ENCODE measurements around the gene RPP25. TPM values are rescaled to one million over a fixed set of nuclear protein-coding genes. Genes with fewer than 3 reads are reported as not detected.
"Not testable (repeated sequence)": the region's sequence is repeated elsewhere in the genome, so short reads cannot be mapped to it uniquely, and the experiment has no call there.

Gene RPP25
- total RNA-seq, 1 experiment from 2014 or later = 14.9 TPM

GRCh38 chr15:74924525-74924924 is 32.0 kb downstream of the RPP25 start:
- Mint-ChIP-seq H3K27ac (ENCODE audit: unreplicated experiment) (no peak overlapping the region), H3K36me3 (ENCODE audit: insufficient read depth, unreplicated experiment) (peaks cover 62% of the 10 kb centered on the region), H3K9me3 (ENCODE audit: low read depth, unreplicated experiment) (no peaks in the 10 kb centered on the region), H3K27me3 (ENCODE audit: unreplicated experiment) (no peaks in the 10 kb centered on the region), H3K4me3 (ENCODE audit: low read depth, unreplicated experiment) (no peak overlapping the region), H3K4me1 (ENCODE audit: low read depth, unreplicated experiment) (no peaks in the 10 kb centered on the region)
- intact Hi-C loops (cut with micrococcal nuclease; ENCODE audit: unreplicated experiment) = no loop called here
- CTCF ChIA-PET = interaction anchor here (0.6 kb wide), 1 partner anchor 373 kb away, joined by 9 read pairs; no protein-coding TSS in a partner anchor
- BruUV-seq (replicated peaks) = no TSS peak
- DNase-seq = no peak
- TF ChIP-seq, protein P1, sequence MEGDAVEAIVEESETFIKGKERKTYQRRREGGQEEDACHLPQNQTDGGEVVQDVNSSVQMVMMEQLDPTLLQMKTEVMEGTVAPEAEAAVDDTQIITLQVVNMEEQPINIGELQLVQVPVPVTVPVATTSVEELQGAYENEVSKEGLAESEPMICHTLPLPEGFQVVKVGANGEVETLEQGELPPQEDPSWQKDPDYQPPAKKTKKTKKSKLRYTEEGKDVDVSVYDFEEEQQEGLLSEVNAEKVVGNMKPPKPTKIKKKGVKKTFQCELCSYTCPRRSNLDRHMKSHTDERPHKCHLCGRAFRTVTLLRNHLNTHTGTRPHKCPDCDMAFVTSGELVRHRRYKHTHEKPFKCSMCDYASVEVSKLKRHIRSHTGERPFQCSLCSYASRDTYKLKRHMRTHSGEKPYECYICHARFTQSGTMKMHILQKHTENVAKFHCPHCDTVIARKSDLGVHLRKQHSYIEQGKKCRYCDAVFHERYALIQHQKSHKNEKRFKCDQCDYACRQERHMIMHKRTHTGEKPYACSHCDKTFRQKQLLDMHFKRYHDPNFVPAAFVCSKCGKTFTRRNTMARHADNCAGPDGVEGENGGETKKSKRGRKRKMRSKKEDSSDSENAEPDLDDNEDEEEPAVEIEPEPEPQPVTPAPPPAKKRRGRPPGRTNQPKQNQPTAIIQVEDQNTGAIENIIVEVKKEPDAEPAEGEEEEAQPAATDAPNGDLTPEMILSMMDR (IDR thresholded peaks at IDR 0.05; ENCODE audit: unreplicated experiment) = no peak

DNA sequence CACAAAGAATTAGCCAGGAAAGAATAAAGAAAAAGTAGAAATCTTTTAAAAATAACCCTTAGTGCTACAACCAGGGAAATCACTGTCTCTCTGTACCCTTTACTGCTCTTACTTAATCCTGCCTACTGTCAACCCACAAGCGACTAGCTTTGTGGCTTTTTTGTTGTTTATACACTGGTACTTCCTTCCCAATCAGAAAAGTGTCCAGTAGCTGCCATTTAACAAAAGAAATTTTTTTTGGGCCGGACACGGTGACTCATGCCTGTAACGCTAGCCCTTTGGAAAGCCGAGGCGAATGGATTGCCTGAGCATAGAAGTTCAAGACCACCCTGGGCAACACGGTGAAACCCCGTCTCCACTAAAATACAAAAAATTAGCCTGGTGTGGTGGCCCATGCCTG is 36.1 kb downstream of the RPP25 start:
- peaks cover 52% of the 10 kb centered on the region for H3K36me3 Mint-ChIP-seq (ENCODE audit: insufficient read depth, unreplicated experiment)
- H3K4me1 Mint-ChIP-seq (ENCODE audit: low read depth, unreplicated experiment) = no peaks in the 10 kb centered on the region

GRCh38 chr15:74917676-74918075 is 38.9 kb downstream of the RPP25 start:
- BruUV-seq (replicated peaks) = no TSS peak
- H3K27ac Mint-ChIP-seq (ENCODE audit: unreplicated experiment) = no peak overlapping the region
- no peaks in the 10 kb centered on the region for H3K9me3 Mint-ChIP-seq (ENCODE audit: low read depth, unreplicated experiment)
- intact Hi-C loops (cut with micrococcal nuclease; ENCODE audit: unreplicated experiment) = no loop called here
- H3K36me3 Mint-ChIP-seq (ENCODE audit: insufficient read depth, unreplicated experiment) = peaks cover 65% of the 10 kb centered on the region
- no peaks in the 10 kb centered on the region for H3K4me1 Mint-ChIP-seq (ENCODE audit: low read depth, unreplicated experiment)
- no peak for DNase-seq
- TF ChIP-seq, protein P1 (IDR thresholded peaks at IDR 0.05; ENCODE audit: unreplicated experiment) = no peak
- no peaks in the 10 kb centered on the region for H3K27me3 Mint-ChIP-seq (ENCODE audit: unreplicated experiment)
- H3K4me3 Mint-ChIP-seq (ENCODE audit: low read depth, unreplicated experiment) = no peak overlapping the region
- CTCF ChIA-PET = interaction anchor here (0.6 to 0.7 kb wide), 2 partner anchors 70 to 376 kb away, joined by 3 to 4 read pairs; no protein-coding TSS in a partner anchor

More for the DNA sequence above, 36.1 kb downstream of the RPP25 start:
- TF ChIP-seq, protein P1 (IDR thresholded peaks at IDR 0.05; ENCODE audit: unreplicated experiment) = no peak
- Mint-ChIP-seq H3K27me3 (ENCODE audit: unreplicated experiment) (no peaks in the 10 kb centered on the region), H3K27ac (ENCODE audit: unreplicated experiment) (no peak overlapping the region), H3K9me3 (ENCODE audit: low read depth, unreplicated experiment) (no peaks in the 10 kb centered on the region), H3K4me3 (ENCODE audit: low read depth, unreplicated experiment) (no peak overlapping the region)
- BruUV-seq (replicated peaks) = no TSS peak
- intact Hi-C loops (cut with micrococcal nuclease; ENCODE audit: unreplicated experiment) = no loop called here
- CTCF ChIA-PET = interaction anchor here (0.6 kb wide), 1 partner anchor 78 kb away, joined by 3 read pairs; no protein-coding TSS in a partner anchor
- DNase-seq = no peak

GRCh38 chr15:74913799-74914198 is 42.8 kb downstream of the RPP25 start:
- H3K27ac Mint-ChIP-seq (ENCODE audit: unreplicated experiment); H3K9me3 Mint-ChIP-seq (ENCODE audit: low read depth, unreplicated experiment); BruUV-seq (replicated peaks); DNase-seq; H3K4me3 Mint-ChIP-seq (ENCODE audit: low read depth, unreplicated experiment); intact Hi-C loops (cut with micrococcal nuclease; ENCODE audit: unreplicated experiment); H3K4me1 Mint-ChIP-seq (ENCODE audit: low read depth, unreplicated experiment); H3K27me3 Mint-ChIP-seq (ENCODE audit: unreplicated experiment): not testable (repeated sequence)
- CTCF ChIA-PET = interaction anchor here (0.9 kb wide), 1 partner anchor 9 kb away, joined by 6 read pairs; no protein-coding TSS in a partner anchor
- H3K36me3 Mint-ChIP-seq (ENCODE audit: insufficient read depth, unreplicated experiment) = peaks cover 39% of the 10 kb centered on the region

- Mint-ChIP-seq H3K4me1 (ENCODE audit: low read depth, unreplicated experiment) (no peaks in the 10 kb centered on the region), H3K27ac (ENCODE audit: unreplicated experiment) (no peak overlapping the region), H3K4me3 (ENCODE audit: low read depth, unreplicated experiment) (no peak overlapping the region), H3K36me3 (ENCODE audit: insufficient read depth, unreplicated experiment) (peaks cover 32% of the 10 kb centered on the region), H3K9me3 (ENCODE audit: low read depth, unreplicated experiment) (no peaks in the 10 kb centered on the region), H3K27me3 (ENCODE audit: unreplicated experiment) (no peaks in the 10 kb centered on the region)
- TF ChIP-seq, protein P1 (IDR thresholded peaks at IDR 0.05; ENCODE audit: unreplicated experiment) = no peak
- BruUV-seq (replicated peaks) = no TSS peak
- DNase-seq = no peak
- CTCF ChIA-PET = no interaction called here
- intact Hi-C loops (cut with micrococcal nuclease; ENCODE audit: unreplicated experiment) = no loop called here
These were observed 43.5 kb downstream of the RPP25 start for GRCh38 chr15:74913041-74913440.

Data from Calu3 (cell line).